GM12878 (cell line): ENCODE measurements around the gene LY6G5C. TPM values are rescaled to one million over a fixed set of nuclear protein-coding genes. Genes with fewer than 3 reads are reported as not detected.

Source experiments
- ATAC-seq: fragments of 200-7000 bp; cut with Tn5 transposase; 3 replicates; pipeline ENCODE4 v1.9.1; 2020; ENCODE audit warnings: mild to moderate bottlenecking, moderate library complexity
- BruUV-seq: library from RNA; stranded (reverse); fragments of 400-500 nt; replicated peaks from 2 replicates; lab custom pipeline; 2021; lab: Mats Ljungman, UMichigan
- CTCF ChIA-PET: fragments of 300-600 bp; sonication (Branson Sonifier 250); formaldehyde crosslinking; extraction: SDS; loops from one replicate; lab custom pipeline; 2021; ENCODE audit warnings: inconsistent platforms; lab: Yijun Ruan, JAX
- POLR2A ChIA-PET: fragments of 350-600 bp; formaldehyde crosslinking; extraction: SDS; loops from one replicate; lab custom pipeline; 2021; ENCODE audit warnings: inconsistent platforms; lab: Charles Lee
- RAD21 ChIA-PET: fragments of 300-600 bp; sonication (Branson Sonifier 250); formaldehyde crosslinking; loops from one replicate; lab custom pipeline; 2023; ENCODE audit warnings: antibody characterized with exemption; ENCODE audit not compliant: unreplicated experiment; lab: Charles Lee
- SMC1A ChIA-PET: fragments of 300-600 bp; sonication (Branson Sonifier 250); formaldehyde crosslinking; loops from one replicate; lab custom pipeline; 2023; ENCODE audit not compliant: unreplicated experiment, uncharacterized antibody; lab: Charles Lee
- DNase-seq: peaks from one replicate; pipeline ENCODE4 v3.0.0-alpha.2; 2011; ENCODE audit warnings: low read depth, low spot score
- FAIRE-seq: peaks from 3 replicates; lab custom pipeline; 2011; peaks lifted over from hg19 to GRCh38; lab: Jason Lieb, UNC
- H2AFZ ChIP-seq: 2 replicates; pipeline ENCODE4 v1.6.0; 2011; ENCODE audit warnings: low read depth, low read length, control low read depth; ENCODE audit not compliant: control insufficient read depth
- H3K27ac ChIP-seq: 2 replicates; pipeline ENCODE4 v1.5.1; 2011; ENCODE audit warnings: control low read depth; ENCODE audit not compliant: control insufficient read depth, insufficient read depth
- H3K27me3 ChIP-seq, 2 experiments: replicated peaks in 1 of 2; 2 replicates each; pipeline versions ENCODE4 v1.6.0 to v1.6.1; 2011; ENCODE audit warnings: low read length in 1 of 2; ENCODE audit not compliant: control insufficient read depth in 2 of 2, insufficient read depth in 2 of 2
- H3K36me3 ChIP-seq, 2 experiments: 2 replicates each; pipeline ENCODE4 v1.5.1; 2011; ENCODE audit warnings: low read length in 1 of 2; ENCODE audit not compliant: control insufficient read depth in 2 of 2, insufficient read depth in 2 of 2
- H3K4me1 ChIP-seq: 2 replicates; pipeline ENCODE4 v1.6.1; 2011; ENCODE audit warnings: mild to moderate bottlenecking, low read length, moderate library complexity, mixed read lengths; ENCODE audit not compliant: control insufficient read depth, insufficient read depth
- H3K4me2 ChIP-seq: 2 replicates; pipeline ENCODE4 v1.6.0; 2011; ENCODE audit warnings: control low read depth; ENCODE audit not compliant: control insufficient read depth, insufficient read depth
- H3K4me3 ChIP-seq: fragments of 200-600 bp; sonication (generic); 2 replicates; pipeline ENCODE4 v1.5.1; 2016
- H3K79me2 ChIP-seq: 2 replicates; pipeline ENCODE4 v1.6.0; 2011; ENCODE audit warnings: low read length; ENCODE audit not compliant: control insufficient read depth, insufficient read depth
- H3K9ac ChIP-seq: 2 replicates; pipeline ENCODE4 v1.8.0; 2011; ENCODE audit warnings: low read length, control low read depth, mixed read lengths; ENCODE audit not compliant: control insufficient read depth, insufficient read depth
- H3K9me3 ChIP-seq: replicated peaks from 3 replicates; pipeline ENCODE4 v1.5.1; 2011; ENCODE audit warnings: mild to moderate bottlenecking, low read length; ENCODE audit not compliant: control insufficient read depth, insufficient read depth
- H4K20me1 ChIP-seq: 2 replicates; pipeline ENCODE4 v1.6.0; 2011; ENCODE audit not compliant: control insufficient read depth, insufficient read depth
- CBFB ChIP-seq: IDR thresholded peaks from 2 replicates; pipeline ENCODE4 v1.6.1; 2016; ENCODE audit warnings: antibody characterized with exemption, low read depth
- CEBPZ ChIP-seq: fragments of 150-350 bp; IDR thresholded peaks from 2 replicates; pipeline ENCODE4 v1.6.1; 2016; ENCODE audit warnings: low read depth, low read length
- EED ChIP-seq: sonication (generic); IDR thresholded peaks from 2 replicates; pipeline ENCODE4 v1.6.1; 2016; ENCODE audit warnings: antibody characterized with exemption, low read depth
- FOXK2 ChIP-seq: fragments of 450-650 bp; IDR thresholded peaks from 2 replicates; pipeline ENCODE4 v1.6.1; 2017; ENCODE audit warnings: mild to moderate bottlenecking, moderate library complexity
- IKZF1 ChIP-seq: fragments of 450-650 bp; conservative IDR thresholded peaks from 2 replicates; pipeline ENCODE4 v1.6.1; 2017; ENCODE audit warnings: antibody characterized with exemption, mild to moderate bottlenecking
- IKZF2 ChIP-seq, 2 experiments: fragments of 450-650 bp; IDR thresholded peaks; 2 replicates each; pipeline ENCODE4 v1.6.1; 2017; ENCODE audit warnings: mild to moderate bottlenecking in 2 of 2, moderate library complexity in 2 of 2
- KLF5 ChIP-seq: fragments of 450-650 bp; IDR thresholded peaks from 2 replicates; pipeline ENCODE4 v1.6.1; 2014; ENCODE audit warnings: mild to moderate bottlenecking; ENCODE audit not compliant: partially characterized antibody
- MEF2A ChIP-seq: IDR thresholded peaks from 2 replicates; pipeline ENCODE4 v1.6.1; 2011; ENCODE audit warnings: low read depth, mild to moderate bottlenecking, low read length, moderate library complexity; ENCODE audit not compliant: insufficient read depth
- MTA2 ChIP-seq: fragments of 450-650 bp; IDR thresholded peaks from 2 replicates; pipeline ENCODE4 v1.6.1; 2016; ENCODE audit warnings: low read depth, mild to moderate bottlenecking, moderate library complexity
- SIN3A ChIP-seq: IDR thresholded peaks from 2 replicates; pipeline ENCODE4 v1.6.1; 2012; ENCODE audit warnings: low read depth, low read length, improper control_type of control experiment
- SPI1 ChIP-seq: IDR thresholded peaks from 2 replicates; pipeline ENCODE4 v1.6.1; 2011; ENCODE audit warnings: low read depth, mild to moderate bottlenecking, low read length, moderate library complexity, borderline replicate concordance; ENCODE audit not compliant: insufficient read depth
- ZSCAN29 ChIP-seq: fragments of 450-650 bp; IDR thresholded peaks from 2 replicates; pipeline ENCODE4 v1.6.1; 2017; ENCODE audit warnings: mild to moderate bottlenecking, moderate library complexity
- WGBS: methylation state at CpG from one replicate; pipeline ENCODE4 v1.1.6; 2016; ENCODE audit warnings: low lambda C conversion rate; ENCODE audit not compliant: insufficient replicate concordance, insufficient coverage; ENCODE audit errors: missing lambda C conversion rate; 5-methylcytosine and 5-hydroxymethylcytosine counted together
- in situ Hi-C: fragments of 300-500 bp; cut with MboI; formaldehyde crosslinking; loops from 9 replicates; pipeline ENCODE4 v1.14.3; 2018; ENCODE audit warnings: mixed read lengths
- intact Hi-C: fragments of 100-400 bp; cut with micrococcal nuclease; formaldehyde crosslinking; loops from one replicate; pipeline ENCODE4 v1.14.2; 2022; ENCODE audit not compliant: unreplicated experiment
- polyA plus RNA-seq, 11 experiments: library from polyadenylated mRNA; depleted of rRNA in 4 of 11; unstranded in 6 of 11; stranded (reverse) in 5 of 11; fragments of >200 nt; fragmentation: Nextera tagmentation in 4 of 11; fragmentation: Illumina TruSeq in 1 of 11; extraction: Ambion mirVana in 4 of 11; extraction: Trizol in 1 of 11; gene quantifications; 1 replicate in 1 of 11; 2 replicates in 10 of 11; pipeline versions ENCODE4 v1.2.1 to v1.2.3, GENCODE V29; 2011 to 2016; ENCODE audit warnings: inconsistent platforms in 2 of 11, missing spikeins in 2 of 11, low read depth in 1 of 11
- total RNA-seq, 4 experiments: library from RNA; depleted of rRNA in 3 of 4; stranded (reverse); fragments of >200 nt in 3 of 4; fragmentation: Illumina TruSeq in 1 of 4; extraction: Trizol in 1 of 4; gene quantifications; 2 replicates each; pipeline versions ENCODE4 v1.2.1 to v1.2.3, GENCODE V29; 2013 to 2021
- TF ChIP-seq, protein P1 (sequence below): IDR thresholded peaks from 2 replicates; pipeline ENCODE4 v1.6.1; 2012; ENCODE audit warnings: low read depth, low read length, improper control_type of control experiment
- TF ChIP-seq, protein P2 (sequence below): IDR thresholded peaks from 2 replicates; pipeline ENCODE4 v1.6.1; 2012; ENCODE audit warnings: mild to moderate bottlenecking, low read depth, low read length

Gene LY6G5C
- total and polyA plus RNA-seq, 10 of the 15 experiments (the other 5 are each of a cell fraction or from before 2014, with no cell fraction given), result 0.76 to 6.1 (median 1.7) TPM

GRCh38 chr6:31659649-31660380 lies 21.1 kb downstream of the LY6G5C start:
- TF ChIP-seq SPI1 (0 out of 2 replicates have a peak, but pooled peaks have one; percentile 2), ZSCAN29 (no peak), MTA2 (peak; percentile 17; the same call in 1 of the 2 replicates), CEBPZ (no peak), IKZF2 (IDR thresholded peaks at IDR 0.05) (0 out of 4 replicates have a peak, but pooled peaks of 1 of the 2 experiments have one; percentile 32), MEF2A (no peak), CBFB (no peak), SIN3A (peak; percentile 27; the same call in 1 of the 2 replicates), EED (peak; percentile 38; the same call in 1 of the 2 replicates), FOXK2 (no peak), IKZF1 (peak; percentile 38; the same call in 1 of the 2 replicates), KLF5 (no peak)
- TF ChIP-seq, protein P1, sequence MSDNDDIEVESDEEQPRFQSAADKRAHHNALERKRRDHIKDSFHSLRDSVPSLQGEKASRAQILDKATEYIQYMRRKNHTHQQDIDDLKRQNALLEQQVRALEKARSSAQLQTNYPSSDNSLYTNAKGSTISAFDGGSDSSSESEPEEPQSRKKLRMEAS, result peak; percentile 29; the same call in 1 of the 2 replicates
- TF ChIP-seq, protein P2, sequence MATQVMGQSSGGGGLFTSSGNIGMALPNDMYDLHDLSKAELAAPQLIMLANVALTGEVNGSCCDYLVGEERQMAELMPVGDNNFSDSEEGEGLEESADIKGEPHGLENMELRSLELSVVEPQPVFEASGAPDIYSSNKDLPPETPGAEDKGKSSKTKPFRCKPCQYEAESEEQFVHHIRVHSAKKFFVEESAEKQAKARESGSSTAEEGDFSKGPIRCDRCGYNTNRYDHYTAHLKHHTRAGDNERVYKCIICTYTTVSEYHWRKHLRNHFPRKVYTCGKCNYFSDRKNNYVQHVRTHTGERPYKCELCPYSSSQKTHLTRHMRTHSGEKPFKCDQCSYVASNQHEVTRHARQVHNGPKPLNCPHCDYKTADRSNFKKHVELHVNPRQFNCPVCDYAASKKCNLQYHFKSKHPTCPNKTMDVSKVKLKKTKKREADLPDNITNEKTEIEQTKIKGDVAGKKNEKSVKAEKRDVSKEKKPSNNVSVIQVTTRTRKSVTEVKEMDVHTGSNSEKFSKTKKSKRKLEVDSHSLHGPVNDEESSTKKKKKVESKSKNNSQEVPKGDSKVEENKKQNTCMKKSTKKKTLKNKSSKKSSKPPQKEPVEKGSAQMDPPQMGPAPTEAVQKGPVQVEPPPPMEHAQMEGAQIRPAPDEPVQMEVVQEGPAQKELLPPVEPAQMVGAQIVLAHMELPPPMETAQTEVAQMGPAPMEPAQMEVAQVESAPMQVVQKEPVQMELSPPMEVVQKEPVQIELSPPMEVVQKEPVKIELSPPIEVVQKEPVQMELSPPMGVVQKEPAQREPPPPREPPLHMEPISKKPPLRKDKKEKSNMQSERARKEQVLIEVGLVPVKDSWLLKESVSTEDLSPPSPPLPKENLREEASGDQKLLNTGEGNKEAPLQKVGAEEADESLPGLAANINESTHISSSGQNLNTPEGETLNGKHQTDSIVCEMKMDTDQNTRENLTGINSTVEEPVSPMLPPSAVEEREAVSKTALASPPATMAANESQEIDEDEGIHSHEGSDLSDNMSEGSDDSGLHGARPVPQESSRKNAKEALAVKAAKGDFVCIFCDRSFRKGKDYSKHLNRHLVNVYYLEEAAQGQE, result peak; percentile 75
- Histone ChIP-seq H3K4me2 (peak overlapping the region; percentile 99), H3K4me3 (peak overlapping the region; percentile 79), H3K79me2 (peaks cover 55% of the 10 kb centered on the region), H3K36me3 (peaks cover 0 to 12% of the 10 kb centered on the region in 2 experiments), H3K27ac (peak overlapping the region; percentile 94), H4K20me1 (no peaks in the 10 kb centered on the region), H2AFZ (0 out of 2 replicates have a peak overlapping the region, but pooled peaks have one; percentile 6), H3K9ac (peak overlapping the region; percentile 95), H3K9me3 (no peaks in the 10 kb centered on the region; the same call in 2 of the 3 replicates), H3K4me1 (peaks cover 42% of the 10 kb centered on the region), H3K27me3 (no peaks in the 10 kb centered on the region)
- POLR2A ChIA-PET, result interaction anchor here (0.6 to 5.9 kb wide), 9 partner anchors 7 to 165 kb away, joined by 3 to 107 read pairs (median 4); partner anchors contain the start of genes APOM, BAG6, CLIC1 and MSH5
- in situ Hi-C loops (no loop called here), intact Hi-C loops (no loop called here)
- SMC1A ChIA-PET, result interaction anchor here (2.5 kb wide), 1 partner anchor 8 kb away, joined by 14 read pairs; the partner anchor contains the start of gene BAG6
- FAIRE-seq (no peak), DNase-seq (no peak), ATAC-seq (peak; percentile 32)
- CTCF ChIA-PET, result interaction anchor here (1.1 to 2.2 kb wide), 3 partner anchors 7 to 85 kb away, joined by 4 to 19 read pairs (median 5); partner anchors contain the start of gene BAG6
- no TSS peak for BruUV-seq
- RAD21 ChIA-PET, result interaction anchor here (0.7 to 2.1 kb wide), 7 partner anchors 7 to 203 kb away, joined by 3 to 8 read pairs (median 4); partner anchors contain the start of genes AIF1, BAG6, MSH5 and NEU1
- WGBS, result 5% methylated on average over 13 of the region's 13 CpGs
